Stimulated activated CD8-positive, alpha-beta memory T cell treated with anti-CD3 and anti-CD28 coated beads, Interleukin-15, amount 100 ng/mL, for 4 hours (primary cell): Measurements from ENCODE around the gene GDPD1.
A peak's percentile ranks its signal among the peaks of the same experiment; 100 is the strongest.
"Not testable (repeated sequence)": the region's sequence is repeated elsewhere in the genome, so short reads cannot be mapped to it uniquely, and the experiment has no call there.

Experiments
- DNase-seq, 2 donors: peaks; one replicate each; pipeline ENCODE4 v3.0.0-alpha.2; 2020; ENCODE audit warnings: low read depth in 2 of 2

GDPD1 gene

DNA sequence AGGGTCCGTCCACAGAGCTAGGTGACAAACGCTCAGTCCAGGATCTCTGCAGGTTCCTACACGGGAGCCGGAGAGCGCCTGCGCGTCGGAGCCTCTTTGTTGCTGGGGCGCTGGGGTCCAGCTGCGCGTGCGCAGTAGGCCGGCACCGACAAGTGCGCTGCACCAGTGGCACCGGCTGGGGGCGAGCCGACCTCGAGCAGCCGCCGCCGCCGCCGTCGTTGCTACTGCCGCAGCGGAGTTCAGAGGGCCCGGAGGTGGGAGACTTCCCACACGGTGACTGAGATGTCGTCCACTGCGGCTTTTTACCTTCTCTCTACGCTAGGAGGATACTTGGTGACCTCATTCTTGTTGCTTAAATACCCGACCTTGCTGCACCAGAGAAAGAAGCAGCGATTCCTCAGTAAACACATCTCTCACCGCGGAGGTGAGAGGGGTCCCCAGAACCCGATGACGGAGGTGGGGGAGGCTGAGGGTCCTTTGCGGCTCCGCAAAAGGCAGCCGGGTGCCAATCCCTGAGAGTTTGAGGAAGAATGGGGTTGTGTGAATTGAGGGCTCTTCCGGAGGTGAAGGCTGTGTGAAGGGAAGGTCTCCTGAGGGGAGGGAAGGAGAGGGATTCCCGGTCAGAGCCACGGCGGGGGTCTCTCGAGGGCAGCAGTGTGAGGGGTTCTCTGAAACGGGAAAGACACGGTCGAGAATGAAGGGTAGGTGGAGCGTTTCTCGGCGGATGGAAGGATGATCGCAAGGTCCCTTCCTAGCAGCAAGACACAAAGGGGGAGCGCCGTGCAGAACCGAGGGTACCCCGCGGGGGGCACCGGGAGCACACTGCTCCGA, at the start of gene GDPD1:
Gene GDPD1 (plus strand): TSS at position 184 of the 831 bp plus-strand sequence. CDS start 99 bp downstream, at position 283.
- peak; percentile 95 to 96 for DNase-seq

DNA sequence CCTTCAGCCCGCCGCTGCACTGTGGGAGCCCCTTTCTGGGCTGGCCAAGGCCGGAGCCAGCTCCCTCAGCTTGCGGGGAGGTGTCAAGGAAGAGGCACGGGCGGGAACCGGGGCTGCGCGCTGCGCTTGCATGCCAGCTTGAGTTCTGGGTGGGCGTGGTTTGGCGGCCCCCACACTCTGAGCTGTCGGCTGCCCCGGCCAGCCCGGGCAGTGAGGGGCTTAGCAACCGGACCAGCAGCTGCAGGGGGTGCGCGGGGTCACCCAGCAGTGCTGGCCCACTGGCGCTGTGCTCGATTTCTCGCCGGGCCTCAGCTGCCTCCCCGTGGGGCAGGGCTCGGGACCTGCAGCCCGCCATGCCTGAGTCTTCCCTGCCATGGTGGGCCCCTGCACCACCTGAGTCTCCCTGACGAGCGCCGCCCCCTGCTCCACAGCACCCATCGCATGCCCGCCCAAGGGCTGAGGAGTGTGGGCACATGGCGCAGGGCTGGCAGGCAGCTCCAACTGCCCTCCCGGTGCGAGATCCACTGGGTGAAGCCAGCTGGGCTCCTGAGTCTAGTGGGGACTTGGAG, 47.8 kb upstream of the GDPD1 start:
- no peak for DNase-seq

DNA sequence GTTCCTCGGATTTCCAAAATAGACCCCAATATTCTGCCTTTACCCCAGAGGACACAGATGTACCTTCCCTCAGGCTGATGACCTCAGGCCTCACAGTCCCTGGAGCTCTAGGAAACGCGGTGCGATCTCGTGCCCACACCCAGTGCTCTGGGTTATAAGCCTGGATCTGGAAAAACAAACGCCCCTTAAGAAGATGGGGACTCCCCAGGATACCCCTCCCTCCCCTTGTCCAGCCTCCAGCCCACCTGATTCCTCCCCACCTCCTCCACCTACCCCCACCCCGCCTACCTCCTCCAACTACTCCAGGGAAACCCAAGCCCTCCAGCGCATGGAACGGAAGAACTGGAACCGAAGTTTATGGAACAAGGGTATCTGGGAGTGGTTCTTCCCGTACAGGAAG, 45.6 kb upstream of the GDPD1 start:
- no peak for DNase-seq

DNA sequence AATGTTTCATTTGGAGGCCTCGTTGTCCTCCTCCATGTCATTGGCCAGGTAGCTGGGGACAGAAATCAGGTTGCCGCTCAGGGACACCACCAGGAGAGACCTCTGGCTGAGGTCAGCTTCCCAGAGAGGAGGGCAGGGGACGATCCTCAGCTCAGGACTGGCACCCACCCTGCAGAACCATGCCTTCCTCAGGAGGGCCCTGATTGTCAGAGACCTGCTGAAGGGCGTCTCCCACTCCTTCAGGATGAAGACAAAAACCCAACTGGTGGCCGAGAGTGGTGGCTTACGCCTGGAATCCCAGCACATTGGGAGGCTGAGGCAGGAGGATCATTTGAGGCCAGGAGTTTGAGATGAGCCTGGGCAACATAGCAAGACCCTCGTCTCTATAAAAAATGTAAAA, 45.2 kb upstream of the GDPD1 start:
- no peak for DNase-seq

DNA sequence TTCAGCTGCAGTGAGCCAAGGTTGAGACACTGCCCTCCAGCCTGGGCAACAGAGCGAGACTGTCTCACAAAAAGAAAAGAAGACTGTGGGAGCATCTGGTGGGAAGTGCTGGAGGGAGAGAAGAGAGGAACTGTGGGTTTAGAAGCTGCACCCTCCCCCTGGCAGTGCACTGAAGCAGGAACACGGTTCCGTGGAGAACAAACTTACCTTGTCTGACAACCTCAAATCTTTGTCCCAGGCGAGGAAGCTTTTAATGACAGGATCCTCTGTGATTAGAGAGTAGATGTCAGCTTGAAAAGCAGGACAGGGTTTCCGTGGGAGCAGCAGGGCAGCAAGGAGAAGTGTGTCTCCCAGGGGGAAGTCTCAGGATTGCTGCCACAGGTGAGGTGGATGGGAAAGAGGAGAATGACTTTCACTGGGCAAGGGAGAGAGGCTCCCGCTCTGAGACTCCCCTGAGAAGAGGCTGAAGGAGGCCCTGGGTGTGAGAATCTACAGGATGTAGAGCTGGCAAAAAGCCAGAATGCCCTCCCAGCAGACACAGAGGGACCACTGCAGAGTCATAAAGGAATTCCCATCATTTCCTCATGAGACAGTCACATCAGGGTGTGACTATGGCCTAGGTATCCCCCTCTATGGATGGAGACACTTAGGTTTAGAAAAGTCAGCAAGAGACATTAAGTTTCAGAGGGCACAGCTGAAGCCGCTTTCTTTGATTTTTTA, 41.9 kb upstream of the GDPD1 start:
- no peak for DNase-seq

DNA sequence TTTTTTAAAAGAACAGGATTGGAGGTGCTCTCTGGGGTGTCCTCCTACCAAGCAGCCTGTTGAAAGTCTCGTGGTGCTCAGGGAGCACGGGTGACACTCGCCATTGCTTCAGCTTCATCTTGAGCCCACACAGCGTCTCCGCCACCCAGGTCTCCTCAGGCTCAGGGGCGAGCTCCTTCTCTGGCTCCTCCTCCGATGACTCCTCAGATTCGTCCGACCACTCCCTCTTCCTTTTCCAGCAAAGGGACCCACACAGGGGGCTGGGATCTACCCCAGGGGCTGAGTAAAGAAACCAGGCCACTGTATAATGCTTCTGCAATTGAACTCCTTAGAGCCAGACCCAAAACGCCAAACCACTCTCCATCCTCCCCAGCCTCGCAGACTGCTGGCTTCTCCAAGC, 40.7 kb upstream of the GDPD1 start:
- DNase-seq = not testable (repeated sequence)

DNA sequence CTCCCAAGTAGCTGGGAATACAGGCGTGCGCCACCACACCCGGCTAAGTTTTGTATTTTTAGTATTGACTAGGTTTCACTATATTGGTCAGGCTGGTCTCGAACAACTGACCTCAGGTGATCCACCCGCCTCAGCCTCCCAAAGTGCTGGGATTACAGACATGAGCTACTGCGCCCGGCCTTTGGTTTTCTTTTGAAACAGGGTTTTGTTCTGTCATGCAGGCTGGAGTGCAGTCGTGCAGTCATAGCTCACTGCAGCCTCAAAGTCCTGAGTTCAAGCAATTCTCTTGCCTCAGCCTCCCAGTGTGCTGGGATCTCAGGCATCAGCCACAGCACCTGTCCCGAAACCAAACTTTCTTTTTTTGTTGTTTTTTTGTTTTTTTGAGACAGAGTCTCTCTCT, 39.7 kb upstream of the GDPD1 start:
- no peak for DNase-seq

DNA sequence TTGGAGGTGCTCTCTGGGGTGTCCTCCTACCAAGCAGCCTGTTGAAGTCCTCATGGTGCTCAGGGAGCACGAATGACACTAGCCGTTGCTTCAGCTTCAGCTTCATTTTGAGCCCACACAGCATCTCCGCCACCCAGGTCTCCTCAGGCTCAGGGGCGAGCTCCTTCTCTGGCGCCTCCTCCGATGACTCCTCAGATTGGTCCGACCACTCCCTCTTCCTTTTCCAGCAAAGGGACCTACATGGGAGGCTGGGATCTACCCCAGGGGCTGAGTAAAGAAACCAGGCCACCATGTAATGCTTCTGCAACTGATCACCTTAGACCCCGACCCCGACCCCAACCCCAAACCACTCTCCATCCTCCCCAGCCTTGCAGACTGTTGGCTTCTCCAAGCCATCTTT, 38.8 kb upstream of the GDPD1 start:
- no peak for DNase-seq

DNA sequence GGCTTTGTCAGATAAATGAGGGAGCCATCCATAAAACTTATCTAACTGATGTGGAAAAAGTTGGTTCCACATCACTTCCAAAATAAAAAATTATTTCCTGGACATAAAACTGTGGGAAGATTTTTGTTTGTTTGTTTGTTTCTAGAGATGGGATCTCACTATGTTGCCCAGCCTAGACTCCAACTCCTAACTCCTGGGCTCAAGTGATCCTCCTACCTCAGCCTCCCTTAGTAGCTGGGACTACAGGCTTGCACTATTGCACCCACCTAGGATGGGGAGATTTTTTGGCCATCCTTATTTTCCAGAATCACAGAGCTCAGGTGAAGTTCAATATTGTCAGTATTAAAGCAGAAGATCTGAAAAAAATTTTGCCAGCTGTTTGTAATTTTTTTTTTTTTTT, 34.3 kb upstream of the GDPD1 start:
- no peak for DNase-seq

DNA sequence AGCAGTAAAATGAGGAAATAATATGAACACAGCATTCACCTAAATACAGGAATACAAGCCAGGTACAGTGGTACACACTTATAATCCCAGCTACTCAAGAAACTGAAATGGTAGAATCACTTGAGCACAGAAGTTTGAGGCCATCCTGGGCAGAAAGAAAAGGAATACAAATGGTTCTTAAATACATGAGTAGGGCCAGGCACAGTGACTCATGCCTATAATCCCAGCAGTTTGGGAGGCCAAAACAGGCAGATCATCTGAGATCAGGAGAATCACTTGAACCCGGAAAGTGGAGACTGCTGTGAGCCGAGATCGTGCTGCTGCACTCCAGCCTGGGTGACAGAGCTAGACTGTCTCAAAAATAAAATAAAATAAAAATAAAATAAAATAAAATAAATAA, 33.5 kb upstream of the GDPD1 start:
- DNase-seq = no peak

DNA sequence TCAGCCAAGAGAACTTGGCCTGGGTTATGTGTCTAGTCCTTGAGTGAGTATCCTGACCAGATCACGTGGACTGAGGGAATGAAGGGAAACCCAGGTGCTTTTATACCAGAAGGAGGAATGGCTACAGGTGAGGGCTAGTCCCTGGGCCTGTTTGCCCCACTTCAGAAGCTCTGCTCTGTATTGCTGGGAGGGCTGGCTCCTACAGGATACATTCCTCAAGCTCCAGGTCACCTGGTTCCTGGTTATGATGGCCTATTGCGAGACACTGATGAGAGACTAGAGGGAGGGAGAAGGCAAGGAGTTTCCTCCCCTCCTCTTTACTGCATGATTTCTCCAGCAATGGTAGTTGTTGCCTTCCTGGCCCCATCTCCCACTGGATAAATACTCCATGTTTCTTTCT, 29.5 kb upstream of the GDPD1 start:
- DNase-seq = no peak

DNA sequence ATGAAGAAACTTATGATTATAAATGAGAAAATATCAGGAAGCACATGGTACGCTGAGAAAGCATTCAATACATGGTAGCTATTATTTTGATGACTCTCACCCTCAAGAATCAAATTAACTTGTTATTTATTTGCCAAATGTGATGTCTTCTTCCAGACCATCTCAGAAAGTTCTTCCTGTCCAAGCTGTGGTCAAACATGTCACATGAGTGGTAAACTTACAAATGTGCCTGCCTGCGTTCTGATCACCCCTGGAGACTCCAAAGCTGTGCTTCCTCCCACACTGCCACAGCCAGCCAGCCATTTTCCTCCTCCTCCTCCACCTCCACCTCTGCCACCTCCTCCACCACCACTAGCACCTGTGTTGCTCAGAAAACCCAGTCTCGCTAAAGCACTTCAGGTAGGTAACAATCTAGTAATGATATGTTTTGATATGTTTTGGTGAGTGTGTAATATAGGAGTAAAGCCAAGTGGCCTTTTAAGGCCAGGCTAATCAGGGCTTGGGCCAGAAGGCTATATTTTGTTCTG, 26.9 kb upstream of the GDPD1 start:
- DNase-seq = no peak

DNA sequence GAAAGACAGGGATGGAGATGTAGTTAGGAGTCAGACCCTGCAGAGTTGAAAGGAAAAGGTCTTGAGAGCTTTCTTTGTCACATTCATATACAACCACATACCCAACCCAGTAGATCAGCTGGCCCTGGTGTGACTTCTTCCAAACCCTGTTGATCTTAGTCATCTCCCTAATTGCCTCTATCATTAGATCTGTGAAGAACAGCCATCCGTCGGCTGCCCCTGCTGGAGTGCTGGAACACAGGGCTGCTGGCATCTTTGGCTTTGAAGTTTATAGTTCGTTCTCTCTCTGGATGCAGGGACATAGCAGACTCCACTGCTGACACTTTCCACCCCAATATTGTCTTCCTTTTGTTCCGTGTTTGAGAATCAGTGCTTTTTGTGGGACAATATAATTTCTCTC, 20.9 kb upstream of the GDPD1 start:
- DNase-seq = no peak

DNA sequence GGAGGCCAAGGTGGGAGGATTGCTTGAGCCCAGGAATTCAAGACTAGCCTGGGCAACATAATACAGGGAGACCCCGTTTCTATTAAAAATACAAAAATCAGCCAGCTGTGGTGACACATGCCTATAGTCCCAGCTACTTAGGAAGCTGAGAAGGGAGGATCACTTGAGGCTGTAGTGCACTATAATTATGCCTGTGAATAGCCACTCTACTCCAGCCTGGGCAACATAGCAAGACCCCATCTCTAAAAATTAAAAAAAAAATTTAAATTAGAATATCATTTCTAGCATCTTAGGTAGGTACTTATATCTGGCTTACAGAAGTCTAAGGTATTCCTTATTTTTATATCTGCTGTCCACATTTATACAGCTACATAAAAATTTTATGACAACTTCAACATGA, 18.0 kb upstream of the GDPD1 start:
- no peak for DNase-seq

DNA sequence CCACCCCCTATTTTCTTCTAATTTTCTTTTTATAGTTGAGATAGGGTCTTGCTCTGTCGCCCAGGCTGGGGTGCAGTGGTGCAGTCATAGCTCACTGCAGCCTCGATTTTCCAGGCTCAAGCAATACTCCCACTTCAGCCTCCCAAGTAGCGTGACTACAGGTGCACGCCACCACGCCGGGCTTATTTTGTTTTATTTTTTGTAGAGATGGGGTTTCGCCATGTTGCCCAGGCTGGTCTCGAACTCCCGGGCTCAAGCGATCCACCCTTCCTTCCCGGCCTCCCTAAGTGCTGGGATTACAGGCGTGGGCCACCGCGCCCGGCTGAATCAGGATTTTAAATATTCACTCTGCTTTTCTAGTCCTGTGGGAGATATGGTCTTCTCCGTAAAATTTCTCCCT, 941 bp upstream of the GDPD1 start:
- DNase-seq = no peak

DNA sequence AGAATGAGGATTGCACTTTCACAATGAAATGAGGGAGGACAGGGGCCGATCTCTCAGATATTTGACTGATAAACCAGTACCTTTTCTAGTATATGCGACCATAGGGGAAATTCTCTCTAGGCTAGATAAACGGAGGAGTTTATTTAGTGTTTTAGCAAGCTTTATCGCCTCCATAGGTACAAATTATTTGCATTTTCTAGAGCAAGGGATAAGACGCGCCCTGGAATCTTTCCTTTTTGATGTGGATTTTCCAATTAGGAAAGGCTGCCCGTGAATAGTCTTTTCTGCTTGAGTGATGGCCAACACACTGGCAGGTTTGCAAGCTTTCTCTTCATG, 351 bp upstream of the GDPD1 start:
- no peak for DNase-seq

DNA sequence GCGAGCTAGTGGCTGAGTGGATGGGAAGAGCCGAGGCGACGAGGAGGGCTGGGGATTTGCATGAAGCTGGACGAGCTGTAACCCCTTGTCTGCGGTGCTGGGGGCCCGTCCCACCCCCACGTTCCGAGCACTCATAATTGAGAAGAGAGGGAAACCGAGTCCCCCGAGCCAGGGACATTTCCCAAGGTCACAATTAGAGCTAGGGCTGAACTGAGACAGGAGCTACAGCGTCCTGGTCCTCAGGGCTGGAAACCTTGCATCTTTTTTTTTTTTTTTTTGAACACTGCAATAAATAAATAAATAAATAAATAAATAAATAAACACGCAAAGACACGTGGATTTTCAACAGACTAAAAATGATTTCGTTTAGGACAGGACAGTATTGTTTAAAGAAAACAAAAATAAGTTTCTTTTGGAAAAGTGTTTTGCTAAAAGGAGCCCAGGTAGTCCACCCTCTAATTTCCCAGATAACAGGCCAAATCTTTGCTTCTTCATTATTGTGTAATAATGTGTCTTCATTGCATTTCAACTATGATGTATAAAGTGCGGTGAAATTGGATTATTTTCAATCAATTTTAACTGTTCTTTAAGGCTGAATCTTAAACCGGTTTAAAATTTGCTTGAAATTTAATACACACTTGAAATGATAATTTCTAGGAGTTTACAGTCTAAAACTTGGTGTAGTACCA, 992 bp downstream of the GDPD1 start:
- no peak for DNase-seq

DNA sequence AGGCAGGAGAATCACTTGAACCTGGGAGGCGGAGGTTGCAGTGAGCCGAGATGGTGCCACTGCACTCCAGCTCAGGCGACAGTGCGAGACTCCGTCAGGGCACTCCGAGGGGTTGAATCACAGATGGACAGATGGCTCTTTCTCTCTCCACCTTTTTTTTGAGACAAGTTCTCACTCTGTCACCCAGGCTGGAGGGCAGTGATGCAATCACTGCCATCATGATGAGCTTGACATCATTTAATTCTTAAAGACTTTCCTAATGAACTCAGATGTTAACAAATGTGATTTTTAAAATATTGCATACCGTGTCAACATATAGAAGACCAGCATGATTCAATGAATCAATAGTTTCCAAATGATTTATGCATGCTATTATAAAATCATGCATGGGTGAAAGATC, 3.5 kb downstream of the GDPD1 start:
- DNase-seq = no peak

DNA sequence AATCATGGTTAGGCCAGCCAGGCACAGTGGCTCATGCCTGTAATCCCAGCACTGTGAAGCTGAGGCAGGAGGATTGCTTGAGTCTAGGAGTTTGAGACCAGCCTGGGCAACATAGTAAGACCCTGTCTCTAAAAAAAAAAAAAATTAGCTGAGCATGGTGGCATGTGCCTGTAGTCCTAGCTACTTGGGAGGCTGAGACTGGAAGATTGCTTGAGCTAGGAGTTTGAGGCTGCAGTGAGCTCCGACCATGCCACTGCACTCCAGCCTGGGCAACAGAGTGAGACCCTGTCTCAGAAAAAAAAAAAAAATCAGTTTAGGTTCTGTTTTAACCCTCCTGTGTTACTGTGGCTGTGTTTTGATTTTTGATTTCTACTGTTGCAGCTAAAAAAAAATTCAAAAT, 8.3 kb downstream of the GDPD1 start:
- not testable (repeated sequence) for DNase-seq

DNA sequence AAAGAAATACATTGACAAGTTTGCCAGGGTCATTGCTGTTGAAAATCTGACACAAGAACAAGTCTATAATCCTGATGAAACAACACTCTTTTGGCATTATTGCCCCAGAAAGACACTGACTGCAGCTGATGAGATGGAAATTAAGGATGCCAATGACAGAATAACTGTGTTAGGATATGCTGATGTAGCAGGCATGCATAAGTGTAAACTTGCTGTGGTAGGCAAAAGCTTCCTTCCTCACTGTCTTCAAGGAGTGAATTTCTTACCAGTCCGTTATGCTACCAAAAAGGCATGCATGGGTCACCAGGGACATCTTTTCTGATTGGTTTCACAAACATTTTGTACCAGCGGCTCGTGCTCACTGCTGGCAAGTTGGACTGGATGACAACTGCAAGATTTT, 10.5 kb downstream of the GDPD1 start:
- no peak for DNase-seq

DNA sequence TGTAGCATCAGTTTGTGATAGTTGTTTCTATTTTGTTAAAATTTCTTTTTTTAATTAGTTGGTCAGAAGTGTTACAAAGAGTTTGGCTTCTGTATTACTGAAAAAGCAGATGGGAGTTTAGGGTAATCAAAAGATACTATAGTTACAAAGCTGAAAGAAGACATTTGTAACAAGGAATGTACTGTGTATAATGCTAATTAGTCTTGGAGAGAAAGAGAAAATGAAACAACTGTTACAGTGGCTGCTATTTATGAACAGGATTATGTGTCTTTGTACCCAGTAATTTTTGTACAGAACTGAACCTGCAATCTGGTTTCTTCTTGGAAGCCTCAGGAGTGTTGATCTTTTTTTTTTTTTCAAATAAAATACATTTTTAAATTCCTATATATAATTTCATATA, 14.3 kb downstream of the GDPD1 start:
- no peak for DNase-seq

DNA sequence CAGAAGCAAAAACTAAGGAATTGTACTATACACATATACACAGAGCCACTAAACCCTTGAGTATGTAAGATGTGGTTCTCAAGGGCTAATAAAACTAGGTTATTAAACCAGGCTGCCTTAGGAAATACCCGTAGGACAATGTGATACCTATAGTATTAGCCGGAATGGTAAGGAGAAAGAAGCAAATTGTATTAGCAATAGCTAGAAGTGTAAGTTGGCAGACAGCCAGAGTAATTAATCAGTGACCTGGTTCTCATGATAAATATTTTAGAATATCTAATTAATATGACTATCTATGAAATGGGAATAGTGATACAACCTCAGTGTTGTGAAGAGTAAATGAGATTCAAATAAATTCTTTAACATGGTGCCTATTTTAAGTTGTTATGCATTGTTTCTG, 18.6 kb downstream of the GDPD1 start:
- no peak for DNase-seq
